B cell (primary cell): Measurements from ENCODE around the gene MEPCE. TPM values are rescaled to one million over a fixed set of nuclear protein-coding genes. Genes with fewer than 3 reads are reported as not detected.

Experiments
- ATAC-seq: fragments of 200-7000 bp; cut with Tn5 transposase; one replicate; pipeline ENCODE4 v1.10.0; 2021; ENCODE audit warnings: low read depth, mild to moderate bottlenecking, moderate number of reproducible peaks, moderate library complexity
- CTCF ChIA-PET: fragments of 350-600 bp; sonication (Branson Sonifier 250); formaldehyde crosslinking; loops from one replicate; lab custom pipeline; 2021; ENCODE audit warnings: antibody characterized with exemption, inconsistent platforms; lab: Charles Lee
- POLR2A ChIA-PET: fragments of 350-600 bp; sonication (Branson Sonifier 250); formaldehyde crosslinking; loops from one replicate; lab custom pipeline; 2021; ENCODE audit warnings: antibody characterized with exemption; lab: Charles Lee
- DNase-seq: peaks from one replicate; pipeline ENCODE4 v3.0.0; 2013
- H2AFZ ChIP-seq: 2 replicates; pipeline ENCODE4 v1.6.1; 2012; ENCODE audit warnings: mild to moderate bottlenecking, low read depth, low read length; ENCODE audit not compliant: insufficient read depth, poor library complexity, severe bottlenecking
- H3K27ac ChIP-seq, 2 donors: 1 replicate in 1 of 2; 2 replicates in 1 of 2; pipeline ENCODE4 v1.5.1; 2012 to 2013; ENCODE audit warnings: low read length in 2 of 2, mild to moderate bottlenecking in 2 of 2, moderate library complexity in 1 of 2
- H3K27me3 ChIP-seq, 4 experiments: fragments of 200-600 bp in 1 of 4; sonication (generic) in 1 of 4; replicated peaks in 1 of 4; 1 replicate in 2 of 4; 2 replicates in 2 of 4; pipeline versions ENCODE4 v1.6.1 to v1.7.0; 2013 to 2016; ENCODE audit warnings: low read length in 3 of 4, mild to moderate bottlenecking in 2 of 4, mixed read lengths in 1 of 4, moderate library complexity in 1 of 4; ENCODE audit not compliant: insufficient read depth in 4 of 4, control insufficient read depth in 3 of 4; ENCODE audit errors: control extremely low read depth in 1 of 4
- H3K36me3 ChIP-seq, 2 experiments: replicated peaks in 1 of 2; 1 replicate in 1 of 2; 2 replicates in 1 of 2; pipeline versions ENCODE4 v1.6.1 to v1.7.1; 2013; ENCODE audit warnings: low read length in 1 of 2; ENCODE audit not compliant: insufficient read depth in 2 of 2, control insufficient read depth in 1 of 2; ENCODE audit errors: control extremely low read depth in 1 of 2, extremely low read depth in 1 of 2
- H3K4me1 ChIP-seq, 2 donors: fragments of 200-600 bp in 1 of 2; sonication (generic) in 1 of 2; 1 replicate in 1 of 2; 2 replicates in 1 of 2; pipeline versions ENCODE4 v1.5.1 to v1.6.1; 2013 to 2017; ENCODE audit warnings: low read length in 2 of 2; ENCODE audit not compliant: control insufficient read depth in 2 of 2, insufficient read depth in 2 of 2
- H3K4me2 ChIP-seq: replicated peaks from 2 replicates; pipeline ENCODE3; 2012; ENCODE audit warnings: mild to moderate bottlenecking, low read depth, low read length; ENCODE audit not compliant: poor library complexity, severe bottlenecking
- H3K4me3 ChIP-seq, 5 experiments: fragments of 200-600 bp in 1 of 5; sonication (generic) in 1 of 5; 1 replicate in 3 of 5; 2 replicates in 2 of 5; pipeline versions ENCODE4 v1.5.1 to v1.7.0; 2011 to 2016; ENCODE audit warnings: low read length in 4 of 5, mild to moderate bottlenecking in 4 of 5, low read depth in 2 of 5, control low read depth in 1 of 5, moderate library complexity in 1 of 5; ENCODE audit not compliant: insufficient read depth in 1 of 5; ENCODE audit errors: control extremely low read depth in 1 of 5, extremely low read depth in 1 of 5
- H3K79me2 ChIP-seq: fragments of 200-600 bp; sonication (generic); one replicate; pipeline ENCODE4 v1.6.0; 2016; ENCODE audit warnings: low read length; ENCODE audit not compliant: control insufficient read depth, insufficient read depth
- H3K9ac ChIP-seq: fragments of 200-600 bp; sonication (generic); 2 replicates; pipeline ENCODE4 v1.6.1; 2017; ENCODE audit warnings: mild to moderate bottlenecking, low read length, moderate library complexity
- H3K9me3 ChIP-seq, 3 donors: one replicate each; pipeline versions ENCODE4 v1.6.1 to v1.7.1; 2013; ENCODE audit warnings: low read length in 2 of 3; ENCODE audit not compliant: control insufficient read depth in 2 of 3, insufficient read depth in 1 of 3; ENCODE audit errors: control extremely low read depth in 1 of 3
- H4K20me1 ChIP-seq: 2 replicates; pipeline ENCODE4 v1.6.0; 2012; ENCODE audit warnings: mild to moderate bottlenecking, low read length; ENCODE audit not compliant: insufficient read depth, control insufficient read depth, poor library complexity, severe bottlenecking
- H3K27ac Mint-ChIP-seq: one replicate; pipeline ENCODE4 v1.8.0; 2021; ENCODE audit warnings: mixed read lengths
- H3K27me3 Mint-ChIP-seq: one replicate; pipeline ENCODE4 v1.8.0; 2021; ENCODE audit warnings: mixed read lengths
- H3K4me1 Mint-ChIP-seq: one replicate; pipeline ENCODE4 v1.8.0; 2021; ENCODE audit warnings: mixed read lengths
- H3K4me3 Mint-ChIP-seq: one replicate; pipeline ENCODE4 v1.8.0; 2021; ENCODE audit warnings: mixed read lengths
- H3K9me3 Mint-ChIP-seq: one replicate; pipeline ENCODE4 v1.8.0; 2022; ENCODE audit warnings: mixed read lengths; ENCODE audit not compliant: insufficient read depth
- EZH2 ChIP-seq: IDR thresholded peaks from 2 replicates; pipeline ENCODE4 v1.6.1; 2012; ENCODE audit warnings: borderline replicate concordance, low read depth, mild to moderate bottlenecking, moderate library complexity, low read length; ENCODE audit not compliant: insufficient read depth, poor library complexity, severe bottlenecking
- WGBS: methylation state at CpG from one replicate; pipeline ENCODE4 v1.1.5; 2013; ENCODE audit warnings: missing lambda C conversion rate; ENCODE audit not compliant: insufficient coverage; 5-methylcytosine and 5-hydroxymethylcytosine counted together
- intact Hi-C: fragments of 100-400 bp; cut with micrococcal nuclease; formaldehyde crosslinking; loops from one replicate; pipeline ENCODE4 v1.10.0; 2022
- polyA minus RNA-seq: library from RNA; depleted of rRNA, polyadenylated mRNA; stranded (reverse); fragments of >200 nt; gene quantifications from 2 replicates; pipeline ENCODE4 v1.2.3, GENCODE V29; 2012
- polyA plus RNA-seq: library from polyadenylated mRNA; depleted of rRNA; stranded (reverse); fragments of >200 nt; gene quantifications from 2 replicates; pipeline ENCODE4 v1.2.3, GENCODE V29; 2012
- total RNA-seq, 2 donors: library from RNA; stranded (reverse); fragments of 120-200 nt in 1 of 2; gene quantifications; 1 replicate in 1 of 2; 2 replicates in 1 of 2; pipeline versions ENCODE4 v1.2.3 to v1.2.4, GENCODE V29; 2013 to 2022
- TF ChIP-seq, protein P1 (sequence below): fragments of 200-600 bp; IDR thresholded peaks from one replicate; pipeline ENCODE4 v1.8.0; 2022; ENCODE audit warnings: antibody characterized with exemption, mild to moderate bottlenecking

MEPCE gene
- total RNA-seq (90.6 and 96.3 TPM in 2 replicates), polyA plus RNA-seq (54.5 and 57.2 TPM in 2 replicates), polyA minus RNA-seq (148 and 156 TPM in 2 replicates)
- total RNA-seq (2013) = 51.5 TPM

GRCh38 chr7:100429637-100430492 is at the start of gene MEPCE:
TSS of gene MEPCE (plus strand) at chr7:100429831. CDS start at chr7:100430019, 188 bp downstream.
- H2AFZ ChIP-seq = peak within 1 kb of the TSS; percentile 63

More at GRCh38 chr7:100429637-100430492, at the start of gene MEPCE:
- TF ChIP-seq, protein P1, sequence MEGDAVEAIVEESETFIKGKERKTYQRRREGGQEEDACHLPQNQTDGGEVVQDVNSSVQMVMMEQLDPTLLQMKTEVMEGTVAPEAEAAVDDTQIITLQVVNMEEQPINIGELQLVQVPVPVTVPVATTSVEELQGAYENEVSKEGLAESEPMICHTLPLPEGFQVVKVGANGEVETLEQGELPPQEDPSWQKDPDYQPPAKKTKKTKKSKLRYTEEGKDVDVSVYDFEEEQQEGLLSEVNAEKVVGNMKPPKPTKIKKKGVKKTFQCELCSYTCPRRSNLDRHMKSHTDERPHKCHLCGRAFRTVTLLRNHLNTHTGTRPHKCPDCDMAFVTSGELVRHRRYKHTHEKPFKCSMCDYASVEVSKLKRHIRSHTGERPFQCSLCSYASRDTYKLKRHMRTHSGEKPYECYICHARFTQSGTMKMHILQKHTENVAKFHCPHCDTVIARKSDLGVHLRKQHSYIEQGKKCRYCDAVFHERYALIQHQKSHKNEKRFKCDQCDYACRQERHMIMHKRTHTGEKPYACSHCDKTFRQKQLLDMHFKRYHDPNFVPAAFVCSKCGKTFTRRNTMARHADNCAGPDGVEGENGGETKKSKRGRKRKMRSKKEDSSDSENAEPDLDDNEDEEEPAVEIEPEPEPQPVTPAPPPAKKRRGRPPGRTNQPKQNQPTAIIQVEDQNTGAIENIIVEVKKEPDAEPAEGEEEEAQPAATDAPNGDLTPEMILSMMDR = no peak
- no peak for TF ChIP-seq EZH2
- peak; percentile 36 for ATAC-seq
- Histone ChIP-seq H3K9ac (peak within 1 kb of the TSS; percentile 100), H3K4me1 (peaks cover 27 to 42% of the 10 kb centered on the region in 2 donors), H3K79me2 (peaks cover 29% of the 10 kb centered on the region), H3K4me3 (peak within 1 kb of the TSS; percentile 73 to 91 (median 85)), H3K4me2 (peak within 1 kb of the TSS; percentile 84), H3K27ac (peak within 1 kb of the TSS; percentile 99 to 100), H4K20me1 (peaks cover 37% of the 10 kb centered on the region), H3K9me3 (peaks cover 0 to 7% (median 0%) of the 10 kb centered on the region in 3 donors), H3K27me3 (no peaks in the 10 kb centered on the region), H3K36me3 (peaks cover 5 to 29% of the 10 kb centered on the region in 2 experiments)
- under 1% methylated on average over 86 of the region's 95 CpGs for WGBS
- DNase-seq = peak; percentile 96
- intact Hi-C loops = loop anchor here (1.0 to 2.0 kb wide), 8 partner anchors 33 to 245 kb away; partner anchors contain the start of genes AGFG2, FBXO24, LRCH4 and MOSPD3
- H3K4me3 Mint-ChIP-seq = peak within 1 kb of the TSS; percentile 97
- peak within 1 kb of the TSS; percentile 100 for H3K27ac Mint-ChIP-seq
- peaks cover 49% of the 10 kb centered on the region for H3K4me1 Mint-ChIP-seq
- H3K27me3 Mint-ChIP-seq = no peaks in the 10 kb centered on the region
- no peaks in the 10 kb centered on the region for H3K9me3 Mint-ChIP-seq
- POLR2A ChIA-PET = interaction anchor here (0.5 to 3.5 kb wide), 36 partner anchors 10 to 871 kb away, joined by 3 to 44 read pairs (median 5); partner anchors contain the start of genes AP4M1, FBXO24, GNB2 and GPC2
- CTCF ChIA-PET = interaction anchor here (0.7 to 3.4 kb wide), 7 partner anchors 15 to 298 kb away, joined by 3 to 19 read pairs (median 6); no protein-coding TSS in a partner anchor
